ENCODE data around the gene LBHD2.

The LBHD2 gene

DNA sequence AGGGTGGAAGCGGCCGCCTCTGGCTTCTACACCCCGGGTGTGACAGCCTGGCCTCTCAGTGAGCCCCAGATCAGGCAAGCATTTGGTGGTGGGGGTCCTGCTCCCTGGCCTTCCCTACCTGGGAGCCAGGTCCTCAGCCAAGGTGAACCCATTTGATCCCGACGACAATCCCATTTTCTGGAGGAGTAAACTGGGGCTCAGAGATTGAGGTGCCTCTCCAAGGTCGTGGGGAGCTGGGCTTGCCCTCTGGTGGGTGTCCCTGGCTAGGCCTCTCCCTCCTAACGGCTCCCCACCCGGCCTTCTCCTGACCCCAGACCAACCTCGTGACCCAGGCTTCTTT, 7.8 kb downstream of the LBHD2 start:
- peaks cover 7% of the 10 kb centered on the region for H3K4me1 ChIP-seq (ENCODE audit: control insufficient read depth, insufficient read depth, low read length, unreplicated experiment)
- no peaks in the 10 kb centered on the region for H3K36me3 ChIP-seq (ENCODE audit: insufficient read depth, low read length)
- no peak overlapping the region for H3K27ac ChIP-seq (ENCODE audit: low read depth, low read length)
- no peaks in the 10 kb centered on the region for H3K27me3 ChIP-seq (ENCODE audit: insufficient read depth, low read length)
- H3K4me3 ChIP-seq (ENCODE audit: low read depth, low read length) = peak overlapping the region; percentile 67; the same call in 1 of the 2 replicates
- H2AFZ ChIP-seq (ENCODE audit: low read length, unreplicated experiment) = no peak overlapping the region
- H3K79me2 ChIP-seq (ENCODE audit: control insufficient read depth, insufficient read depth, low read length, unreplicated experiment) = no peaks in the 10 kb centered on the region

DNA sequence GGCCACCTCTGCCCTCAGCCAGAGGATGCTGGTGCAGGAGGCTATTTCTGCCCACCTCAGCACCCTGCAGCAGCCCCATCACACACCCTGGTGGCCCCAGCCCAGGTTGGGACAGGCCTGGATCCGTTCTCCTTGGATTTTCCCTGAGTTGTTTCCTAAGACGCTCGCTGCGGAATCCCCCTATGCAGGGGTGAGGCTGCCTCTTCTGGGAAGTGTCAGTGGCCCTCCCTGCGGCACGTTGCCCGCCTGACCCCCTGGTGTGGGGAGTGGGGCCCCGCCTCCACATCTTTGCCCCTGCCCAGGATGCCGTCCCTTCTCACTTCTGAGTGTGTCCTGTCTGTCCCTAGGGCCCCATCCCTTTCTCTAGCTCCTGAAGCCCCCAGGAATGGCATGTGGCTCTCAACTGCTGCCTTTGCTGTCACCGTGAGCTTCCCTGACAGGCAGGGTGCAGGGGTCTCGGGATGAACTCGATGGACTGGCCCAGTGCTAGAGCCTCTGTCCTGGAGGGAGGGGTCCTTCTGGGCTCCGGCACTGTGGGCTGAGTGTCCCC, 9.9 kb downstream of the LBHD2 start:
- Histone ChIP-seq H3K4me1 (ENCODE audit: control insufficient read depth, insufficient read depth, low read length, unreplicated experiment) (peaks cover 7% of the 10 kb centered on the region), H2AFZ (ENCODE audit: low read length, unreplicated experiment) (peak overlapping the region; percentile 42), H3K4me3 (ENCODE audit: low read depth, low read length) (no peak overlapping the region), H3K79me2 (ENCODE audit: control insufficient read depth, insufficient read depth, low read length, unreplicated experiment) (no peaks in the 10 kb centered on the region), H3K36me3 (ENCODE audit: insufficient read depth, low read length) (no peaks in the 10 kb centered on the region), H3K27me3 (ENCODE audit: insufficient read depth, low read length) (no peaks in the 10 kb centered on the region), H3K27ac (ENCODE audit: low read depth, low read length) (no peak overlapping the region)

DNA sequence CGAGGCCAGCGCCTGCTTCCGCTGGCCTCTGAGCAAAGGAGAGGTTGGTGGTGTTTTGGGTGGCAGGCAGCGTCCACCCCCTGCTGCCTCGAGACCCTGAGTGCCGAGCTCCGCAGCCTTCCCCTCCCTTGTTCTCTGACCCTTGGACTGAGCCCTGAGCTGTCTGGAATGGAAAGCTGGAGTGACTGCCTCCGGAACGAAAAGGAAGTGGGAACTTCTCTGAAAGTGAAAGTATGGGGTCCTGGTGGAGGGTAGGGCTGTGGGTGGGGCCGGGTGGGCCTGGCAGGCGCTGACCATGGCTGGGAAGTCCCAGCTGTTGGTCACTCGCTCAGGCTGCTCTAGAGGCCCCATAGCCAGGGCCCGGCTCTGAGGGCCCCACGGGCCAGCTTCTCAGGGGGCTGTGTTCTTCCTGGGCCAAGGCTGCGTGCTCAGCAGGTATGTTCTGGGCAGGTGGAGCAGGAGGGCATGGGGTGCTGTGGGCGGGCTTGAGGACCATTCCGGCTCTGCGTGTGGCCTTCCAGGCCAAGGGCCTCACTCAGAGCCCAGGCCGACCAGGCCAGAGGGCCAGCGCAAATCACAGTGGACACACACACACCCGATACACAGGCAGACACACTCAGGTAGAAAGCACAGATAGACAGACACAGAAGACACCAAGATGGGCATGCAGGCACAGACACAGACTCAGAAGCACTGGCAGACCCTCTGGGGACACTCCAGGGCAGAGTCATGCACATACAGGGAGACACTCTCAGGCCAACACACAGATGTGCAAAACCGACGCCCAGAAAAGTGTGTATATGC, 10.6 kb downstream of the LBHD2 start, which contains the start of gene EXOC3L4:
Gene EXOC3L4 (plus strand): TSS at position 320 of the 804 bp plus-strand sequence. CDS start 5,495 bp downstream, outside the sequence.
- no peaks in the 10 kb centered on the region for H3K36me3 ChIP-seq (ENCODE audit: insufficient read depth, low read length)
- H3K4me3 ChIP-seq (ENCODE audit: low read depth, low read length) = no peak within 1 kb of the TSS
- H3K27me3 ChIP-seq (ENCODE audit: insufficient read depth, low read length) = no peaks in the 10 kb centered on the region
- no peak within 1 kb of the TSS for H3K27ac ChIP-seq (ENCODE audit: low read depth, low read length)
- H3K4me1 ChIP-seq (ENCODE audit: control insufficient read depth, insufficient read depth, low read length, unreplicated experiment) = peaks cover 7% of the 10 kb centered on the region
- H3K79me2 ChIP-seq (ENCODE audit: control insufficient read depth, insufficient read depth, low read length, unreplicated experiment) = no peaks in the 10 kb centered on the region
- peak within 1 kb of the TSS; percentile 42 for H2AFZ ChIP-seq (ENCODE audit: low read length, unreplicated experiment)

DNA sequence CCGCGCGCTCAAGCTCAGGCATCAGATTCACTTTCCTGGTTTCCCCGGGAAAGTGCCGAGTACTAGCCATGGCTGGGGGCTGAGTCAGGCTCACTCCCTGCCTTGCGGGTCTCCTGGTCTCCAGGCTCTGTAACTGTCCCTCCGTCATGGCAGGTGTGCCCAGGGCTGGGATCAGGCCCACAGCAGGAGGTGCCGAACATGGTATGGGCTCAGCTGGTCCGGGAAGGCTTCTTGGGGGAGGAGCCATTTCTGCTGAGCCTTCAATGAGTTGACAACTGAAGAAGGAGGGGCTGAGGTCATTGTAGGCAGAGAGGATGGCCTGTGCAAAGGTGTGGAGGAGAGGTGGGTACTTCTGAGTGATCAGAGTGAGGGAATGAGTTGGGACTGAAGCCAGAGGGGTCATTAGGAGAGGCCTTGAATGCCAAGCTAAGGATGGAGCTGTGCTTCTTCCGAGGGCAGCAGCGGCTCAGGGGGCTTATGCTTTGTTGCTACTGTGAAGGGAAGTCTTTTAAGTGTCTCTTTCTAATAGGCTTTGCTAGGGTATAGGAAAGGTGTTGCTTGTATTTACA, 11.3 kb downstream of the LBHD2 start:
- Histone ChIP-seq H3K27ac (ENCODE audit: low read depth, low read length) (no peak overlapping the region), H3K27me3 (ENCODE audit: insufficient read depth, low read length) (no peaks in the 10 kb centered on the region), H3K79me2 (ENCODE audit: control insufficient read depth, insufficient read depth, low read length, unreplicated experiment) (no peaks in the 10 kb centered on the region), H2AFZ (ENCODE audit: low read length, unreplicated experiment) (no peak overlapping the region), H3K4me3 (ENCODE audit: low read depth, low read length) (no peak overlapping the region), H3K36me3 (ENCODE audit: insufficient read depth, low read length) (no peaks in the 10 kb centered on the region), H3K4me1 (ENCODE audit: control insufficient read depth, insufficient read depth, low read length, unreplicated experiment) (peaks cover 7% of the 10 kb centered on the region)

GRCh38 chr14:103096387-103096786, 12.4 kb downstream of the LBHD2 start:
- Histone ChIP-seq H3K36me3 (ENCODE audit: insufficient read depth, low read length) (no peaks in the 10 kb centered on the region), H3K4me3 (ENCODE audit: low read depth, low read length) (no peak overlapping the region), H3K4me1 (ENCODE audit: control insufficient read depth, insufficient read depth, low read length, unreplicated experiment) (peaks cover 3% of the 10 kb centered on the region), H2AFZ (ENCODE audit: low read length, unreplicated experiment) (no peak overlapping the region), H3K27me3 (ENCODE audit: insufficient read depth, low read length) (no peaks in the 10 kb centered on the region), H3K79me2 (ENCODE audit: control insufficient read depth, insufficient read depth, low read length, unreplicated experiment) (no peaks in the 10 kb centered on the region), H3K27ac (ENCODE audit: low read depth, low read length) (no peak overlapping the region)

GRCh38 chr14:103097244-103097993, 13.4 kb downstream of the LBHD2 start:
- H2AFZ ChIP-seq (ENCODE audit: low read length, unreplicated experiment) = no peak overlapping the region
- H3K4me1 ChIP-seq (ENCODE audit: control insufficient read depth, insufficient read depth, low read length, unreplicated experiment) = peaks cover 3% of the 10 kb centered on the region
- H3K4me3 ChIP-seq (ENCODE audit: low read depth, low read length) = no peak overlapping the region

GRCh38 chr14:103097994-103098957, 14.3 kb downstream of the LBHD2 start:
- no peaks in the 10 kb centered on the region for H3K36me3 ChIP-seq (ENCODE audit: insufficient read depth, low read length)
- no peak overlapping the region for H2AFZ ChIP-seq (ENCODE audit: low read length, unreplicated experiment)
- H3K4me3 ChIP-seq (ENCODE audit: low read depth, low read length) = no peak overlapping the region
- H3K4me1 ChIP-seq (ENCODE audit: control insufficient read depth, insufficient read depth, low read length, unreplicated experiment) = peaks cover 3% of the 10 kb centered on the region
- no peaks in the 10 kb centered on the region for H3K79me2 ChIP-seq (ENCODE audit: control insufficient read depth, insufficient read depth, low read length, unreplicated experiment)
- H3K27me3 ChIP-seq (ENCODE audit: insufficient read depth, low read length) = no peaks in the 10 kb centered on the region
- H3K27ac ChIP-seq (ENCODE audit: low read depth, low read length) = no peak overlapping the region

More at GRCh38 chr14:103097244-103097993, 13.4 kb downstream of the LBHD2 start:
- H3K27me3 ChIP-seq (ENCODE audit: insufficient read depth, low read length) = no peaks in the 10 kb centered on the region
- no peaks in the 10 kb centered on the region for H3K36me3 ChIP-seq (ENCODE audit: insufficient read depth, low read length)
- no peak overlapping the region for H3K27ac ChIP-seq (ENCODE audit: low read depth, low read length)
- no peaks in the 10 kb centered on the region for H3K79me2 ChIP-seq (ENCODE audit: control insufficient read depth, insufficient read depth, low read length, unreplicated experiment)

DNA sequence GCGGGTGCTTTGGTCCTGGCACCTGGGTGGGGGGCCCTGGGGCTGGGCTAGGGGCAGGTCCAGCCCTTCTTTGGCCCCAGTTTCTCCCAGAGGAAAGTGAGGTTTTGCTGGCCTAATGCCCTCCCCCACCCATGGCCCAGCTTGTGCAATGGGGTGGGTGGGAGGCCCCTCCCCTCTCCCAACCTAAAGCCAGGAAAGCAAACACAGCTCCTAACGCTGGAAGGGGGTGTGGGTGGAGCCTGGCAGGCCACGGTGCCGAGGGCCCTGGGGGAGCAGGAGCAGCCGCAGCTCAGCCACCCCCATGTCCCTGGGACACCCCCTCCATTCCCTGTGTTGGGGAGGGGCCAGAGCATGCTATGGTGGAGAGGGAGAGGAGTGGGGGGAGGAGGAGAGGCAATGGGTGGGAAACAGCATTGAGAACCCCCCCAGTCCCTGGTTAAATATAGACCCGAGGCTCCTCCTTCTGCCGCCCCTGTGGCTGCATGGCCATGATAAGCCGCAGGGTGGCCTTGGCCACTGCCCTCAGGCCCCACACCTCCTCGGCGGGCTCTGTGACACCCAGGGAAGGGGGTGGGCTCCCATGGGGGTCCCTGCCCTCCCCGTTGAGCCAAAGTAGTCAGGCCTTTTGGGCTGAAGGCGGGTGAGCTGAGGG, 15.2 kb downstream of the LBHD2 start:
- no peaks in the 10 kb centered on the region for H3K79me2 ChIP-seq (ENCODE audit: control insufficient read depth, insufficient read depth, low read length, unreplicated experiment)
- no peak overlapping the region for H2AFZ ChIP-seq (ENCODE audit: low read length, unreplicated experiment)
- H3K4me3 ChIP-seq (ENCODE audit: low read depth, low read length) = no peak overlapping the region
- H3K27ac ChIP-seq (ENCODE audit: low read depth, low read length) = no peak overlapping the region
- peaks cover under 1% of the 10 kb centered on the region; the same call in 1 of the 2 replicates for H3K27me3 ChIP-seq (ENCODE audit: insufficient read depth, low read length)
- H3K4me1 ChIP-seq (ENCODE audit: control insufficient read depth, insufficient read depth, low read length, unreplicated experiment) = peaks cover 1% of the 10 kb centered on the region
- no peaks in the 10 kb centered on the region for H3K36me3 ChIP-seq (ENCODE audit: insufficient read depth, low read length)

DNA sequence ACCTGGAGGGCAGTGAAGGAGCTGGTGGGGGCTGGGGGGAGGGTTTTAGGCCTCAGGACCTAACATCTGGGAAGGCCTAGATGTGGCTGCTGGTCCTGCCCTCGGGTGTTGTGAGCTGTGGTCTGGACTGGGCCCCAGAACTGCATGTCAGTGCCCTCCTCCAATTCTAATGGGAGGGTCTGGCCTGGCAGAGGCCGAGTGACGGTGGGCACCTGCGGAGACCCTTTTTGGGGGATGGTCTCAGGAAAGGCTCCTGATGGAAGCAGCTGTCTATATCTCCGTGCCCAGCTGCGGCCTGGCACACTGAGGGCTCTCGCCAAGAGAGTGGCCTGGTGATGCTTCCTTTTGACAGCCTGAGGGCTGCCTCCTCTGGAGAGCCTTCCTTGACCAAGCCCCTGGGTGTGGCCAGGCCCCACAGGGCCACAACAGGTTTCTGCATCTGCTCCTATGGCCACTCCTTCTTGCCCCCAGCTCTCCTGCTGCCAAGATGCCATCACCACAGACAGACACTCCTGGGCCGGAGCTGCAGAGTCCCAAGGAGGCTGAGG, 15.8 kb downstream of the LBHD2 start:
- Histone ChIP-seq H3K4me3 (ENCODE audit: low read depth, low read length) (no peak overlapping the region), H3K79me2 (ENCODE audit: control insufficient read depth, insufficient read depth, low read length, unreplicated experiment) (no peaks in the 10 kb centered on the region), H3K27ac (ENCODE audit: low read depth, low read length) (no peak overlapping the region), H3K27me3 (ENCODE audit: insufficient read depth, low read length) (peaks cover 6% of the 10 kb centered on the region; the same call in 1 of the 2 replicates), H2AFZ (ENCODE audit: low read length, unreplicated experiment) (no peak overlapping the region), H3K36me3 (ENCODE audit: insufficient read depth, low read length) (no peaks in the 10 kb centered on the region), H3K4me1 (ENCODE audit: control insufficient read depth, insufficient read depth, low read length, unreplicated experiment) (no peaks in the 10 kb centered on the region)

Data from ACC112 (cell line).